Measurements from ENCODE around the gene COX4I1.

DNA sequence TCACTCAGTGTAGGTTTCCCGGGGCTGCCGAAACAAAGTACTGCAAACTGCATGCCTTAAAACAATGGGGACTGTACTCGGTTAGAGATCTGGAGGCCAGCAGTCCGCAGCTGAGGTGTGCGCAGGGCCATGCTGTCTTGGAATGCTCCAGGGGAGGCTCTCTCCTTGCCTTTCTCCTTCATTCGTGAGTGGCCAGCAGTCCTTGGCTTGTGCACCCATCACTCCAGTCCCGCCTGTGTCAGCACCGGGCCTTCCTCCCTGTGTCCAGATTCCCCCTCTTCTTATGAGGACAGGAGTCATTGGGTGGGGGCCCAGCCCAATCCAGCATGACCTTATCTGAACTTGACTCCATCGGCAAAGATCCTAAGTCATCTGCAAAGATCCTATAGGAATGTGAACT lies 43.4 kb downstream of the COX4I1 start:
- no peak for TF ChIP-seq CTCF (conservative IDR thresholded peaks at IDR 0.05; ENCODE audit: low read length)
- TF ChIP-seq EZH2phosphoT487 (IDR thresholded peaks at IDR 0.05; ENCODE audit: borderline replicate concordance): no peak

All from Loucy (cell line).